ENCODE measurements around the gene LMOD3. TPM values are rescaled to one million over a fixed set of nuclear protein-coding genes. Genes with fewer than 3 reads are reported as not detected.

Gene LMOD3
- total and polyA plus RNA-seq, 2 of the 8 experiments (the other 6 are each of a cell fraction or from before 2014, with no cell fraction given) = not detected

- no peak overlapping the region for H2BK15ac ChIP-seq (ENCODE audit: low read length)
- H2BK20ac ChIP-seq (ENCODE audit: low read length) = no peak overlapping the region
- H2BK120ac ChIP-seq (replicated peaks; ENCODE audit: low read depth, low read length) = no peak overlapping the region
- H3K9ac ChIP-seq (replicated peaks in 1 of 4; ENCODE audit: extremely low read depth in 1 of 4, low read depth in 3 of 4, low read length in 3 of 4) = no peak overlapping the region
- TF ChIP-seq RBBP5 (IDR thresholded peaks at IDR 0.05; ENCODE audit: borderline replicate concordance, low read depth, low read length) (no peak), RAD21 (IDR thresholded peaks at IDR 0.05 in 1 of 2, conservative IDR thresholded peaks at IDR 0.05 in 1 of 2; ENCODE audit: low read depth in 2 of 2, low read length in 2 of 2) (no peak), EP300 (IDR thresholded peaks at IDR 0.05; ENCODE audit: borderline replicate concordance in 1 of 2, low read depth in 2 of 2, low read length in 2 of 2) (no peak), TEAD4 (IDR thresholded peaks at IDR 0.05; ENCODE audit: low read depth, low read length) (0 out of 2 replicates have a peak, but pooled peaks have one; percentile 34), GABPA (IDR thresholded peaks at IDR 0.05; ENCODE audit: borderline replicate concordance, insufficient read depth, low read length) (no peak), SUZ12 (IDR thresholded peaks at IDR 0.05; ENCODE audit: low read length) (no peak), KDM4A (IDR thresholded peaks at IDR 0.05; ENCODE audit: low read depth, low read length, severe bottlenecking) (no peak), EZH2 (IDR thresholded peaks at IDR 0.05; ENCODE audit: low read depth, low read length, severe bottlenecking) (no peak)
- H3K14ac ChIP-seq (ENCODE audit: insufficient read length) = no peak overlapping the region
- no peak overlapping the region for H3K23ac ChIP-seq (ENCODE audit: insufficient read length)
- no peak overlapping the region for H3K4ac ChIP-seq (replicated peaks; ENCODE audit: insufficient read length, low read depth, low read length)
- no peak overlapping the region for H4K91ac ChIP-seq (replicated peaks; ENCODE audit: insufficient read length, low read length)
- H3K4me1 ChIP-seq (replicated peaks in 1 of 4; ENCODE audit: control insufficient read depth in 3 of 4, insufficient read depth in 4 of 4, low read length in 3 of 4) = peaks cover 0 to 4% (median 3%) of the 10 kb centered on the region in 4 experiments; a peak in 5 of 7 replicates
- H3K27ac ChIP-seq (ENCODE audit: low read depth, low read length) = no peak overlapping the region
- no peaks in the 10 kb centered on the region for H3K79me1 ChIP-seq (ENCODE audit: low read depth, low read length)
- no peak overlapping the region for H3K56ac ChIP-seq (replicated peaks; ENCODE audit: insufficient read length, low read depth, low read length)
- 76% methylated on average over 1 of the region's 1 CpG; no CpG with 5 or more reads in 1 of the 2 experiments for WGBS, 2 experiments (ENCODE audit: extremely low coverage in 1 of 2, insufficient coverage in 1 of 2, insufficient read length in 1 of 2, insufficient replicate concordance in 2 of 2, low coverage in 1 of 2, low lambda C conversion rate in 2 of 2, missing lambda C conversion rate in 1 of 2)
- no peak for DNase-seq (ENCODE audit: low read depth in 1 of 2, low spot score in 2 of 2)
- no peaks in the 10 kb centered on the region for H4K20me1 ChIP-seq (replicated peaks in 1 of 2; ENCODE audit: control insufficient read depth in 1 of 2, insufficient read depth in 2 of 2, low read length in 2 of 2)
- no peak for FAIRE-seq
- H2AFZ ChIP-seq (ENCODE audit: low read length) = no peak overlapping the region
- H3K23me2 ChIP-seq (ENCODE audit: low read depth, low read length) = no peaks in the 10 kb centered on the region
- H3K4me2 ChIP-seq (ENCODE audit: insufficient read depth in 1 of 2, low read depth in 2 of 2, low read length in 2 of 2) = peak overlapping the region in 1 of 2 experiments; percentile 50; a peak in 3 of 4 replicates
- H3K79me2 ChIP-seq (ENCODE audit: control insufficient read depth in 1 of 2, insufficient read depth in 2 of 2, low read length in 2 of 2) = no peaks in the 10 kb centered on the region
- H3K9me3 ChIP-seq (ENCODE audit: insufficient read depth in 2 of 2, low read depth in 1 of 2, low read length in 1 of 2) = no peaks in the 10 kb centered on the region
- H4K8ac ChIP-seq (ENCODE audit: extremely low read depth, insufficient read depth, low read length) = no peak overlapping the region
- H3K36me3 ChIP-seq (ENCODE audit: control insufficient read depth in 2 of 4, insufficient read depth in 4 of 4, low read length in 3 of 4) = no peaks in the 10 kb centered on the region
- H2BK12ac ChIP-seq (ENCODE audit: low read depth, low read length) = peak overlapping the region; percentile 42; the same call in 1 of the 2 replicates
- H3K27me3 ChIP-seq (replicated peaks in 1 of 4; ENCODE audit: control insufficient read depth in 3 of 4, extremely low read depth in 1 of 4, insufficient read depth in 3 of 4, low read length in 3 of 4) = no peaks in the 10 kb centered on the region
- no peak overlapping the region for H3K4me3 ChIP-seq (ENCODE audit: extremely low read depth in 1 of 4, insufficient read depth in 2 of 4, low read depth in 3 of 4, low read length in 4 of 4)
- ChIA-PET CTCF (ENCODE audit: partially characterized antibody) (interaction anchor here (1.7 kb wide), 1 partner anchor 10 kb away, joined by 4 read pairs; no protein-coding TSS in a partner anchor), POLR2A (ENCODE audit: partially characterized antibody) (interaction anchor here (0.6 kb wide), 1 partner anchor 155 kb away, joined by 4 read pairs; no protein-coding TSS in a partner anchor)
- no peak overlapping the region for H3K18ac ChIP-seq (ENCODE audit: extremely low read depth, low read length)
- no peak overlapping the region for H4K5ac ChIP-seq (ENCODE audit: insufficient read length, low read depth, low read length)
- no peak overlapping the region for H2BK5ac ChIP-seq (ENCODE audit: low read depth, low read length)
- H2AK5ac ChIP-seq (ENCODE audit: low read depth, low read length) = no peak overlapping the region
Observed at GRCh38 chr3:69110941-69111546, 11.4 kb downstream of the LMOD3 start.

Data from H1 (cell line).